ENCODE data around the gene GALM.

Gene GALM

DNA sequence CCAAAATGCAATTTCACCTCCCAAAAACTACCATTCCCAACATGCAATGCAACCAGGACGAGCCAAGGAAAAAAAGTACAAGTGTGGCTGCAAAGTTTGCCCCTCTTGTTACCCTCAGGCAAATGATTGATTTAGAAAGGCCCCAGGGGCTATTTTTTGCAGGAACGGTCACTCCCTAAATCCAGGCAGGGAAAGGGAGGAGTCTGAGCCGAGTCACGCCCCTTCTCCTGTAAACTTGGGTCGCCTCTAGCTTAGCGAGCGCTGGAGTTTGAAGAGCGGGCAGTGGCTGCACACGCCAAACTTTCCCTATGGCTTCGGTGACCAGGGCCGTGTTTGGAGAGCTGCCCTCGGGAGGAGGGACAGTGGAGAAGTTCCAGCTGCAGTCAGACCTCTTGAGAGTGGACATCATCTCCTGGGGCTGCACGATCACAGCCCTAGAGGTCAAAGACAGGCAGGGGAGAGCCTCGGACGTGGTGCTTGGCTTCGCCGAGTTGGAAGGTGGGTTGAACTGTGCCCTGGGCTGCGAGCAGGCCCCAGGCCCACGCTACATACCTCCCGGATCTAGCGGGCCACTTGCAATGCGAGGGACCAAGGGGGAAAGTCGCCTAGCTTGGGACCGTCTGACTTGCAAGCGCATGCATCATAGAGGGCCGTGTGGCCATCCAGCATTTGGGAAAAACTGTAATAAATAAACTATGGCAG is at the start of gene GALM:
Gene GALM (plus strand): TSS at position 261 of the 702 bp plus-strand sequence. CDS start 48 bp downstream, at position 309.
- DNase-seq (ENCODE audit: low spot score) (no peak), ATAC-seq (ENCODE audit: low read depth) (peak; percentile 80)
- no peak within 1 kb of the TSS for H3K27ac ChIP-seq (ENCODE audit: poor library complexity, severe bottlenecking)
- no peaks in the 10 kb centered on the region for H3K4me1 ChIP-seq (ENCODE audit: insufficient read depth, poor library complexity, severe bottlenecking)
- TF ChIP-seq, protein P1, sequence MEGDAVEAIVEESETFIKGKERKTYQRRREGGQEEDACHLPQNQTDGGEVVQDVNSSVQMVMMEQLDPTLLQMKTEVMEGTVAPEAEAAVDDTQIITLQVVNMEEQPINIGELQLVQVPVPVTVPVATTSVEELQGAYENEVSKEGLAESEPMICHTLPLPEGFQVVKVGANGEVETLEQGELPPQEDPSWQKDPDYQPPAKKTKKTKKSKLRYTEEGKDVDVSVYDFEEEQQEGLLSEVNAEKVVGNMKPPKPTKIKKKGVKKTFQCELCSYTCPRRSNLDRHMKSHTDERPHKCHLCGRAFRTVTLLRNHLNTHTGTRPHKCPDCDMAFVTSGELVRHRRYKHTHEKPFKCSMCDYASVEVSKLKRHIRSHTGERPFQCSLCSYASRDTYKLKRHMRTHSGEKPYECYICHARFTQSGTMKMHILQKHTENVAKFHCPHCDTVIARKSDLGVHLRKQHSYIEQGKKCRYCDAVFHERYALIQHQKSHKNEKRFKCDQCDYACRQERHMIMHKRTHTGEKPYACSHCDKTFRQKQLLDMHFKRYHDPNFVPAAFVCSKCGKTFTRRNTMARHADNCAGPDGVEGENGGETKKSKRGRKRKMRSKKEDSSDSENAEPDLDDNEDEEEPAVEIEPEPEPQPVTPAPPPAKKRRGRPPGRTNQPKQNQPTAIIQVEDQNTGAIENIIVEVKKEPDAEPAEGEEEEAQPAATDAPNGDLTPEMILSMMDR (IDR thresholded peaks at IDR 0.05; ENCODE audit: poor library complexity, severe bottlenecking), result no peak
- H3K27me3 ChIP-seq (ENCODE audit: insufficient read depth, poor library complexity, severe bottlenecking), result no peaks in the 10 kb centered on the region
- peak within 1 kb of the TSS; percentile 21 for H3K4me3 ChIP-seq (ENCODE audit: severe bottlenecking)
- H3K9me3 ChIP-seq (ENCODE audit: severe bottlenecking), result no peaks in the 10 kb centered on the region
- H3K36me3 ChIP-seq (ENCODE audit: low read depth), result no peaks in the 10 kb centered on the region

DNA sequence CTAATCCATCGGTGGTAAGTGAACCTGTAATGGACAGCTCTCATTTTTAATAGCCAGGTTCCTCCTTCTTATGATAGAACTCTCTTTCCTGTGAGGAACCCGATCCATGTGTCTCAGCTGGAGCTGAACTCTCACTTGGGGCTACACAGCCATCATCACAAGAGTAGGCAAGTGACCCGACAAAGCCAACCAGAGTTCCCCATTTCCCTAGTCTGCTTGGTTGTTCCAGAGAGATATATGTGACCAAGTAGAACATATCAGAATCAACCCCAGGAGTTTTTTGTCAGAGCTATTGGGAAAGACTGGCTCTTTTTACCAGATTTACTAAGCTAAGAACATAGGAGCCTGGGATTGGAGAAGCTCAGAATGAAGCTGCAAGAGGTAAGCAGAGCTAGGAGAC is 48.6 kb upstream of the GALM start:
- Histone ChIP-seq H3K36me3 (ENCODE audit: low read depth) (no peaks in the 10 kb centered on the region), H3K27ac (ENCODE audit: poor library complexity, severe bottlenecking) (no peak overlapping the region), H3K9me3 (ENCODE audit: severe bottlenecking) (no peaks in the 10 kb centered on the region), H3K27me3 (ENCODE audit: insufficient read depth, poor library complexity, severe bottlenecking) (no peaks in the 10 kb centered on the region), H3K4me1 (ENCODE audit: insufficient read depth, poor library complexity, severe bottlenecking) (peaks cover 7% of the 10 kb centered on the region), H3K4me3 (ENCODE audit: severe bottlenecking) (no peak overlapping the region)
- no peak for DNase-seq (ENCODE audit: low spot score)
- TF ChIP-seq, protein P1 (IDR thresholded peaks at IDR 0.05; ENCODE audit: poor library complexity, severe bottlenecking), result no peak
- no peak for ATAC-seq (ENCODE audit: low read depth)

DNA sequence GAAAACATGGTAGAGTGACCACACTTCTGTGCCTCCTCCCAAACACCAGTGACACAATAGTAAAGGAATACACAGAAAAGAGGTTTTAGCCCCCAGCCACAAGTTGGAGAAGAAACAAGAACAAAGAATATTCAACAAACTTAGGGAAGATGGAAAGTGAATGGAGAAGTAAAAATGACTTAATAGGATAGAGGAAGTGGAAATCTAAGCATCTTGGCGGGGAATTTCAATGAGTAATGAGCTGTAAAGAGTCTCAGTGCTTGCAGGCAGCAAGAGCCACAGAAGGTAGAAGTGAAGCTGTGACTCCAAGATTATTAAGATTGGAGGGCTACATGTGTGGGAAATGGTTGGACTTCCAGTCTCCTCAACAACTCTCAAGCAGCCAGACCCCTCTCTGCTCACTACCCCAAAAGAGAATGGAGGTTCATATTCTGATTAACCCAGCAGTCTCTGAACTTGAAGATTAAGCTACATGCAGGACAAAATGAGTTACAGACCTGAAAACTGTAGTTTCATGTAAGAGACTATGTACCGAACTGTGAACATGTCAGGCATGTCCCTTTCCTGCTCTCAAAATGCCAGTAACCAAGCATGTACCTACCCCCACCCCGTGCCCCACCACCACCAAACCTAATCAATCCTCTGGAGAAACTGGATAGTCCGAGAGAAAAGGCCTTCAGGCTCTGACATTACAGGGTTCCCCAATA is 46.3 kb upstream of the GALM start:
- Histone ChIP-seq H3K9me3 (ENCODE audit: severe bottlenecking) (no peaks in the 10 kb centered on the region), H3K36me3 (ENCODE audit: low read depth) (no peaks in the 10 kb centered on the region), H3K4me1 (ENCODE audit: insufficient read depth, poor library complexity, severe bottlenecking) (peaks cover 7% of the 10 kb centered on the region), H3K4me3 (ENCODE audit: severe bottlenecking) (no peak overlapping the region), H3K27me3 (ENCODE audit: insufficient read depth, poor library complexity, severe bottlenecking) (no peaks in the 10 kb centered on the region), H3K27ac (ENCODE audit: poor library complexity, severe bottlenecking) (no peak overlapping the region)
- DNase-seq (ENCODE audit: low spot score) (no peak), ATAC-seq (ENCODE audit: low read depth) (no peak)
- TF ChIP-seq, protein P1 (IDR thresholded peaks at IDR 0.05; ENCODE audit: poor library complexity, severe bottlenecking), result no peak

DNA sequence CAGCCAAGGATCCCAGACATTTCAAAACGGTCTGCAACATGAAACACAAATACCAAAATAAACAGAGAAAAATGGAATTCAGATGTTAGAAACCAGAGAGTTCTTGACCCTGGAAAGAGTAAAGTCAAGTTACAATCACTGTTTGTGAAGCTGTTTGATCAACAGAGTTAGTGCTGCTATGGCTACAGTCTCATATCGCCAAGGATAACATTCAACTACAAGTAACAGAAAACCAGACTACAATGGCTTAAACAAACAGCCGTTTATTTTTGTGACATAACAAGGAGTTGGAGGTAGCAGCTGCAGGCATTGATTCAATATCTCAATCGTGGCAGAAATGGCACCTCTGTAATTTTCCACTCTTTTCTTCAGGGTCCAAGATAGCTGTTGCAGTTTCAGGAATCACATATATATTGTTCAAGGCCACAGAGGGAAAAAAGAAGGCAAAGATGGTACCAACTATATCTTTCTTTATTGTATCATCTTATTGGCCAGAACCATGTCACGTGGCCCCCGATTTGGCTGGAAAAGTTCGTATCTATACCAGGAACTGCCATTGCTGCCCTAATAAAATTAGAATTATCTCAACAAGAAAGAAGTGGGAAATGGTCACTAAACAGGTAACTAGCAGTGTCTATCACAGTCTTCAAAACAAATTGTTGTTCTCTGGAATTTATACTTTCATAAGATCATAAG is 45.5 kb upstream of the GALM start:
- Histone ChIP-seq H3K27ac (ENCODE audit: poor library complexity, severe bottlenecking) (no peak overlapping the region), H3K4me3 (ENCODE audit: severe bottlenecking) (no peak overlapping the region), H3K4me1 (ENCODE audit: insufficient read depth, poor library complexity, severe bottlenecking) (peaks cover 2% of the 10 kb centered on the region), H3K9me3 (ENCODE audit: severe bottlenecking) (no peaks in the 10 kb centered on the region), H3K27me3 (ENCODE audit: insufficient read depth, poor library complexity, severe bottlenecking) (no peaks in the 10 kb centered on the region), H3K36me3 (ENCODE audit: low read depth) (no peaks in the 10 kb centered on the region)
- ATAC-seq (ENCODE audit: low read depth) (no peak), DNase-seq (ENCODE audit: low spot score) (no peak)
- TF ChIP-seq, protein P1 (IDR thresholded peaks at IDR 0.05; ENCODE audit: poor library complexity, severe bottlenecking), result no peak

Data from RWPE2 (cell line).